ENCODE data around the gene NSMCE1.
A peak's percentile ranks its signal among the peaks of the same experiment; 100 is the strongest.
"Not testable (repeated sequence)": the region's sequence is repeated elsewhere in the genome, so short reads cannot be mapped to it uniquely, and the experiment has no call there.

NSMCE1 gene

DNA sequence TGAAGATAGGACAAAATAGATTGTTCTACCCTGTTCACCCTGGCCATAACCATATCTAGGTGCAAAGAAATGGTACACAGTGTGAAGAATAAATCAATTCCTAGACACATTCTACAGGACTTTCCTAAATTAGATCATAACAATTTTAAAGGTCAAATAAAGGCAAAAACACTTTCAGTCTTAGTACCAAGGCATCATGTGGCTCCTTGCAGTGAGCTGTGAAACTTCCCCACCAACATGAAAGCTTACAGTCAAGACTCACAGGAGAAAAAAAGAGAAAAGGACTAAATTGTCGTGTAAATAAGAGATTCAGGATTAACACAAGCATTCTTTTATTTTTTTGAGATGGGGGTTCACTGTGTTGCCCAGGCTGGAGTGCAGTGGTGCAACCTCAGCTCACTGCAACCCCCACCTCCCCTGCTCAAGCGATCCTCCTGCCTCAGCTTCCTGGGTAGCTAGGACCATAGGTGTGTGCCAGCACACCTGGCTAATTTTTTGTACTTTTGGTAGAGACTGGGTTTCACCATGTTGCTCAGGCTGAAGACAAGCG is 14.2 kb downstream of the NSMCE1 start:
- peaks cover 22% of the 10 kb centered on the region for H3K4me1 ChIP-seq (ENCODE audit: low read length)
- TF ChIP-seq, protein P1, sequence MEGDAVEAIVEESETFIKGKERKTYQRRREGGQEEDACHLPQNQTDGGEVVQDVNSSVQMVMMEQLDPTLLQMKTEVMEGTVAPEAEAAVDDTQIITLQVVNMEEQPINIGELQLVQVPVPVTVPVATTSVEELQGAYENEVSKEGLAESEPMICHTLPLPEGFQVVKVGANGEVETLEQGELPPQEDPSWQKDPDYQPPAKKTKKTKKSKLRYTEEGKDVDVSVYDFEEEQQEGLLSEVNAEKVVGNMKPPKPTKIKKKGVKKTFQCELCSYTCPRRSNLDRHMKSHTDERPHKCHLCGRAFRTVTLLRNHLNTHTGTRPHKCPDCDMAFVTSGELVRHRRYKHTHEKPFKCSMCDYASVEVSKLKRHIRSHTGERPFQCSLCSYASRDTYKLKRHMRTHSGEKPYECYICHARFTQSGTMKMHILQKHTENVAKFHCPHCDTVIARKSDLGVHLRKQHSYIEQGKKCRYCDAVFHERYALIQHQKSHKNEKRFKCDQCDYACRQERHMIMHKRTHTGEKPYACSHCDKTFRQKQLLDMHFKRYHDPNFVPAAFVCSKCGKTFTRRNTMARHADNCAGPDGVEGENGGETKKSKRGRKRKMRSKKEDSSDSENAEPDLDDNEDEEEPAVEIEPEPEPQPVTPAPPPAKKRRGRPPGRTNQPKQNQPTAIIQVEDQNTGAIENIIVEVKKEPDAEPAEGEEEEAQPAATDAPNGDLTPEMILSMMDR (IDR thresholded peaks at IDR 0.05; ENCODE audit: low read depth, low read length) = no peak
- no peak for TF ChIP-seq EZH2phosphoT487 (IDR thresholded peaks at IDR 0.05; ENCODE audit: low read depth)
- no peaks in the 10 kb centered on the region for H3K27me3 ChIP-seq (ENCODE audit: low read depth, low read length)
- peak overlapping the region; percentile 5; the same call in 1 of the 2 replicates for H3K9ac ChIP-seq (ENCODE audit: low read length)
- H3K9me3 ChIP-seq (ENCODE audit: insufficient read depth, low read length) = no peaks in the 10 kb centered on the region
- H3K4me2 ChIP-seq (ENCODE audit: low read length) = peak overlapping the region; percentile 65
- no peak overlapping the region for H2AFZ ChIP-seq (ENCODE audit: low read depth, low read length)
- peak overlapping the region; percentile 62 for H3K27ac ChIP-seq (ENCODE audit: low read length)
- H4K20me1 ChIP-seq (ENCODE audit: insufficient read depth, low read length) = no peaks in the 10 kb centered on the region
- H3K79me2 ChIP-seq (ENCODE audit: low read length) = peaks cover 12% of the 10 kb centered on the region; the same call in 1 of the 2 replicates
- peaks cover 34% of the 10 kb centered on the region for H3K36me3 ChIP-seq (replicated peaks; ENCODE audit: low read depth, low read length)
- H3K4me3 ChIP-seq (ENCODE audit: low read length) = peak overlapping the region; percentile 25; the same call in 1 of the 2 replicates

DNA sequence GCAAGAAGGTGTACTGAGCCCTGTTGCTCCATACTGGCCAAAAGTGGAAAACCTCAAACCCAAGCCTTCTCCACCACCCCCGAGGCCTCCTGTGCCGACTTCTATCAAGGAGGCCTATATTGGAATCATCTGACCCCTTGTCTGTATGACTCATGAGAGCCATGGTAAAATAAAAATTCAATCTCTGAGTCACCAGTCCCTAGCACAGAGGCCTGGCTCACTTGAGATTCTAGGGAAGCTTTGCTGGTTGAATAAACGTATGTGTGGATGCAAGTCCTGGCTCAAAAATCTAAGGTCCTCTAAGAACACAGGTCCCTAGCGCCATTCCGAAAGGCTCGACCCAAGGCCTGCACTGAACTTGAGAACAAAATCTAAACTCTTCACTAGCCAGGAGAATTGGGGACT is 15.0 kb downstream of the NSMCE1 start:
- no peak overlapping the region for H3K9ac ChIP-seq (ENCODE audit: low read length)
- H3K27me3 ChIP-seq (ENCODE audit: low read depth, low read length) = no peaks in the 10 kb centered on the region
- no peak overlapping the region for H3K4me3 ChIP-seq (ENCODE audit: low read length)
- H3K4me2 ChIP-seq (ENCODE audit: low read length) = peak overlapping the region; percentile 65; the same call in 1 of the 2 replicates
- no peaks in the 10 kb centered on the region for H4K20me1 ChIP-seq (ENCODE audit: insufficient read depth, low read length)
- H3K36me3 ChIP-seq (replicated peaks; ENCODE audit: low read depth, low read length) = peaks cover 34% of the 10 kb centered on the region
- H3K79me2 ChIP-seq (ENCODE audit: low read length) = peaks cover 9% of the 10 kb centered on the region; the same call in 1 of the 2 replicates
- no peaks in the 10 kb centered on the region for H3K9me3 ChIP-seq (ENCODE audit: insufficient read depth, low read length)
- H3K4me1 ChIP-seq (ENCODE audit: low read length) = peaks cover 22% of the 10 kb centered on the region
- H3K27ac ChIP-seq (ENCODE audit: low read length) = no peak overlapping the region
- no peak overlapping the region for H2AFZ ChIP-seq (ENCODE audit: low read depth, low read length)
- TF ChIP-seq EZH2phosphoT487 (IDR thresholded peaks at IDR 0.05; ENCODE audit: low read depth) = no peak
- TF ChIP-seq, protein P1 (IDR thresholded peaks at IDR 0.05; ENCODE audit: low read depth, low read length) = no peak

DNA sequence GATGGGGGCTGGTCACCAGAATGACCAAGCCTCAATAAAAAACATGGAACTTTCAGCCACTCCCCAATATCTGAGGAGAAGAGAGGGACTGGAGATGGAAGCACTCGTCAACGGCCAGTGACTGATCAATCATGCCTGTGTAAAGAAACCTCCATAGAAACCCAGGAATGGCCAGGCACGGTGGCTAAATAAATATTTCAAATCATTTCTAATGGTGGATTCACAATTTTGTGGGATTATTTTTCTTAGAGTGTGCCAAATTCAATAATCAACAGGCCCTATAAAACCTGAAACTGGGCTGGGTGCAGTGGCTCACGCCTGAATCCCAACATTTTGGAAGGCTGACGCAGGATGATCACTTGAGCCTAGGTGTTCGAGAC is 16.4 kb downstream of the NSMCE1 start:
- Histone ChIP-seq H3K9me3 (ENCODE audit: insufficient read depth, low read length) (no peaks in the 10 kb centered on the region), H3K79me2 (ENCODE audit: low read length) (peaks cover 9% of the 10 kb centered on the region; the same call in 1 of the 2 replicates), H3K4me1 (ENCODE audit: low read length) (peaks cover 26% of the 10 kb centered on the region), H3K4me2 (ENCODE audit: low read length) (no peak overlapping the region), H3K9ac (ENCODE audit: low read length) (no peak overlapping the region), H4K20me1 (ENCODE audit: insufficient read depth, low read length) (no peaks in the 10 kb centered on the region), H2AFZ (ENCODE audit: low read depth, low read length) (no peak overlapping the region), H3K4me3 (ENCODE audit: low read length) (no peak overlapping the region), H3K27me3 (ENCODE audit: low read depth, low read length) (no peaks in the 10 kb centered on the region), H3K27ac (ENCODE audit: low read length) (no peak overlapping the region), H3K36me3 (replicated peaks; ENCODE audit: low read depth, low read length) (peaks cover 37% of the 10 kb centered on the region)
- no peak for TF ChIP-seq EZH2phosphoT487 (IDR thresholded peaks at IDR 0.05; ENCODE audit: low read depth)

DNA sequence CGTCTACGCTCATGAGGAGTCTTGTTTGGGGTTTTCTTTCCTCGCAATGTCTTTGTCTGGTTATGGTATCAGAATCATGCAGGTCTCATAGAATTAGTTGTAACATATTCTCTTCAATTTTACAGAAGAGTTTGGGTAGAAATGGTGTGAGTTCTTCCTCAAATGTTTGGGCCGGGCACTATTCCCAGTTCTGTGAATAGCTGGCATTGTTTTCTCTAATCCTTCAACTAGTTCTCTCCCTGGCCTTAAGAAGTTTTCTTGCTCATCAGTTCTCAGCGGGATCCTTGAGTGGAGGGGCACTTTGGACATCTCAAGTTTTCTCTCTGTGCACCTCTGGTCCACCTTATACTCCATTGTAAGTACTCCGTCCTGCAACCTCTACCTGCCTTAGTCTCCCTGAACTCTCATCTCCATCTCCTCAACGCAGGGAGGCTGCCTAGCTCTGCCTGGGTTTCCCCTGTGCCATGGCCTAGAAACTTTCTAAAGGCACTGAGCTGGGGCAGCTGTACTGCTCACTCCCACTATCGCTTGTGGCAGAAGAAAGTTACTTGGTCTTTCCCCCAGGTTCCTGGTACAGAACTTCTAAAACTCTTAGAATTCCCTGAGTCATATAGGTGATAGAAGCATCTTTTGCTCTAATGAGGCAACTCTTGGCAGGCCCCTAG is 16.9 kb downstream of the NSMCE1 start:
- Histone ChIP-seq H4K20me1 (ENCODE audit: insufficient read depth, low read length) (no peaks in the 10 kb centered on the region), H3K27ac (ENCODE audit: low read length) (no peak overlapping the region), H3K4me3 (ENCODE audit: low read length) (no peak overlapping the region), H3K4me1 (ENCODE audit: low read length) (peaks cover 31% of the 10 kb centered on the region), H3K4me2 (ENCODE audit: low read length) (no peak overlapping the region), H3K9ac (ENCODE audit: low read length) (no peak overlapping the region), H3K36me3 (replicated peaks; ENCODE audit: low read depth, low read length) (peaks cover 37% of the 10 kb centered on the region), H2AFZ (ENCODE audit: low read depth, low read length) (no peak overlapping the region), H3K9me3 (ENCODE audit: insufficient read depth, low read length) (no peaks in the 10 kb centered on the region), H3K79me2 (ENCODE audit: low read length) (peaks cover 9% of the 10 kb centered on the region; the same call in 1 of the 2 replicates), H3K27me3 (ENCODE audit: low read depth, low read length) (no peaks in the 10 kb centered on the region)
- TF ChIP-seq, protein P1 (IDR thresholded peaks at IDR 0.05; ENCODE audit: low read depth, low read length) = no peak

DNA sequence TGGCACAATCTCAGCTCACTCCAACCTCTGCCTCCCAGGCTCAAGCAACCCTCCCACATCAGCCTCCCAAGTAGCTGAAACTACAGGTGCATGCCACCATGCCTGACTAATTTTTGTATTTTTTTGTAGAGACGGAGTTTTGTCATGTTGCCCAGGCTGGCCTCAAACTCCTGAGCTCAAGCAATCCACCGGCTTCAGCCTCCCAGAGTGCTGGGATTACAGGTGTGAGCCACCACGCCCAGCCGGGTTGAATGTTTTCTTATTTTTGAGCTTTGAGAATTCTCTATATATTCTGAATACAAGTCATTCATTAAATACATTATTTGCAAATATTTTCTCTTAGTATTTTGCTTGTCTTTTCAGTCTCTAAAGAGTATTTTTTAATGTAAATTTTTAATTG is 19.7 kb downstream of the NSMCE1 start:
- H2AFZ ChIP-seq (ENCODE audit: low read depth, low read length); H3K4me3 ChIP-seq (ENCODE audit: low read length); H3K9ac ChIP-seq (ENCODE audit: low read length); H3K27me3 ChIP-seq (ENCODE audit: low read depth, low read length); H3K27ac ChIP-seq (ENCODE audit: low read length); H3K79me2 ChIP-seq (ENCODE audit: low read length); H4K20me1 ChIP-seq (ENCODE audit: insufficient read depth, low read length); H3K9me3 ChIP-seq (ENCODE audit: insufficient read depth, low read length); H3K4me2 ChIP-seq (ENCODE audit: low read length): not testable (repeated sequence)
- Histone ChIP-seq H3K4me1 (ENCODE audit: low read length) (peaks cover 16% of the 10 kb centered on the region), H3K36me3 (replicated peaks; ENCODE audit: low read depth, low read length) (peaks cover 32% of the 10 kb centered on the region)
